Transverse colon (tissue), 4 donors: Measurements from ENCODE around the gene LEKR1. TPM values are rescaled to one million over a fixed set of nuclear protein-coding genes. Genes with fewer than 3 reads are reported as not detected.
"Not testable (repeated sequence)": the region's sequence is repeated elsewhere in the genome, so short reads cannot be mapped to it uniquely, and the experiment has no call there.

Experiments
- DNase-seq: peaks from one replicate; pipeline ENCODE4 v3.0.0-alpha.2; 2019
- H3K27ac ChIP-seq, 4 donors: fragments of 200-600 bp; sonication (generic); 2 replicates each; pipeline ENCODE4 v1.5.1; 2016 to 2018; ENCODE audit warnings: inconsistent platforms in 4 of 4
- H3K27me3 ChIP-seq: fragments of 200-600 bp; sonication (generic); 2 replicates; pipeline ENCODE4 v1.5.1; 2017; ENCODE audit warnings: inconsistent platforms
- H3K36me3 ChIP-seq, 4 donors: fragments of 200-600 bp; sonication (generic); 2 replicates each; pipeline ENCODE4 v1.5.1; 2017 to 2019; ENCODE audit warnings: inconsistent platforms in 4 of 4
- H3K4me1 ChIP-seq, 4 donors: fragments of 200-600 bp; sonication (generic); 2 replicates each; pipeline ENCODE4 v1.5.1; 2017 to 2020; ENCODE audit warnings: inconsistent platforms in 4 of 4
- H3K4me3 ChIP-seq, 4 donors: fragments of 200-600 bp; sonication (generic); 1 replicate in 1 of 4; 2 replicates in 3 of 4; pipeline versions ENCODE4 v1.5.1 to v1.6.1; 2017 to 2019; ENCODE audit warnings: inconsistent platforms in 4 of 4
- H3K9me3 ChIP-seq, 2 donors: fragments of 200-600 bp; sonication (generic); 2 replicates each; pipeline ENCODE4 v1.5.1; 2017 to 2019; ENCODE audit warnings: inconsistent platforms in 2 of 2
- EP300 ChIP-seq: sonication (generic); formaldehyde crosslinking; IDR thresholded peaks from one replicate; pipeline ENCODE4 v1.6.1; 2017; ENCODE audit warnings: antibody characterized with exemption, low read depth
- POLR2A ChIP-seq: fragments of 450-650 bp; IDR thresholded peaks from one replicate; pipeline ENCODE4 v1.6.1; 2016; ENCODE audit warnings: antibody characterized with exemption, mild to moderate bottlenecking, moderate library complexity
- POLR2AphosphoS5 ChIP-seq, 3 donors: sonication (generic); formaldehyde crosslinking; IDR thresholded peaks; one replicate each; pipeline ENCODE4 v1.6.1; 2016; ENCODE audit warnings: antibody characterized with exemption in 3 of 3
- WGBS, 2 donors: methylation state at CpG; one replicate each; pipeline ENCODE4 v1.1.5; 2018; ENCODE audit warnings: low coverage in 1 of 2; 5-methylcytosine and 5-hydroxymethylcytosine counted together
- in situ Hi-C, 4 donors: fragments of 200-750 bp; cut with MboI; loops; one replicate each; pipeline versions ENCODE4 v1.15.0 to v1.15.1; 2017; ENCODE audit warnings: low sequenced_read_pairs in 3 of 4, low pct_ligation_motif_present in 1 of 4, low pct_unique_long_range_greater_than_20kb in 1 of 4
- intact Hi-C: fragments of 100-400 bp; cut with DNase I; formaldehyde crosslinking; loops from one replicate; pipeline ENCODE4 v1.15.1; 2023; ENCODE audit warnings: low total_unique reads
- total RNA-seq, 4 donors: library from RNA; depleted of rRNA; stranded (reverse); fragments of >200 nt; gene quantifications; one replicate each; pipeline ENCODE4 v1.1.0, GENCODE V29; 2016
- TF ChIP-seq, protein P1 (sequence below), 5 experiments: fragments of 200-600 bp in 3 of 5; fragments of 450-650 bp in 2 of 5; sonication (generic) in 3 of 5; IDR thresholded peaks; 1 replicate in 2 of 5; 2 replicates in 3 of 5; pipeline ENCODE4 v1.5.1; 2016 to 2017; ENCODE audit warnings: antibody characterized with exemption in 5 of 5, inconsistent platforms in 3 of 5, mild to moderate bottlenecking in 2 of 5, moderate library complexity in 1 of 5

Gene LEKR1
- total RNA-seq, 4 donors from 2014 or later = 0.40 to 3.3 (median 0.96) TPM; not detected in 1

- H3K27ac ChIP-seq = no peak overlapping the region
- no peaks in the 10 kb centered on the region for H3K4me1 ChIP-seq
- no peak overlapping the region for H3K4me3 ChIP-seq
- in situ Hi-C loops = no loop called here
- DNase-seq = no peak
- intact Hi-C loops = no loop called here
- no peaks in the 10 kb centered on the region for H3K27me3 ChIP-seq
- no peaks in the 10 kb centered on the region for H3K9me3 ChIP-seq
- H3K36me3 ChIP-seq = no peaks in the 10 kb centered on the region
- TF ChIP-seq, protein P1, sequence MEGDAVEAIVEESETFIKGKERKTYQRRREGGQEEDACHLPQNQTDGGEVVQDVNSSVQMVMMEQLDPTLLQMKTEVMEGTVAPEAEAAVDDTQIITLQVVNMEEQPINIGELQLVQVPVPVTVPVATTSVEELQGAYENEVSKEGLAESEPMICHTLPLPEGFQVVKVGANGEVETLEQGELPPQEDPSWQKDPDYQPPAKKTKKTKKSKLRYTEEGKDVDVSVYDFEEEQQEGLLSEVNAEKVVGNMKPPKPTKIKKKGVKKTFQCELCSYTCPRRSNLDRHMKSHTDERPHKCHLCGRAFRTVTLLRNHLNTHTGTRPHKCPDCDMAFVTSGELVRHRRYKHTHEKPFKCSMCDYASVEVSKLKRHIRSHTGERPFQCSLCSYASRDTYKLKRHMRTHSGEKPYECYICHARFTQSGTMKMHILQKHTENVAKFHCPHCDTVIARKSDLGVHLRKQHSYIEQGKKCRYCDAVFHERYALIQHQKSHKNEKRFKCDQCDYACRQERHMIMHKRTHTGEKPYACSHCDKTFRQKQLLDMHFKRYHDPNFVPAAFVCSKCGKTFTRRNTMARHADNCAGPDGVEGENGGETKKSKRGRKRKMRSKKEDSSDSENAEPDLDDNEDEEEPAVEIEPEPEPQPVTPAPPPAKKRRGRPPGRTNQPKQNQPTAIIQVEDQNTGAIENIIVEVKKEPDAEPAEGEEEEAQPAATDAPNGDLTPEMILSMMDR (IDR thresholded peaks at IDR 0.05) = no peak
- no peak for TF ChIP-seq POLR2A
- no peak for TF ChIP-seq POLR2AphosphoS5 (IDR thresholded peaks at IDR 0.05)
- no peak for TF ChIP-seq EP300
- WGBS, 2 donors = 37 to 64% methylated on average over 1 to 2 of the region's 2 CpGs
These were observed 39.6 kb downstream of the LEKR1 start for GRCh38 chr3:156865732-156866131.

DNA sequence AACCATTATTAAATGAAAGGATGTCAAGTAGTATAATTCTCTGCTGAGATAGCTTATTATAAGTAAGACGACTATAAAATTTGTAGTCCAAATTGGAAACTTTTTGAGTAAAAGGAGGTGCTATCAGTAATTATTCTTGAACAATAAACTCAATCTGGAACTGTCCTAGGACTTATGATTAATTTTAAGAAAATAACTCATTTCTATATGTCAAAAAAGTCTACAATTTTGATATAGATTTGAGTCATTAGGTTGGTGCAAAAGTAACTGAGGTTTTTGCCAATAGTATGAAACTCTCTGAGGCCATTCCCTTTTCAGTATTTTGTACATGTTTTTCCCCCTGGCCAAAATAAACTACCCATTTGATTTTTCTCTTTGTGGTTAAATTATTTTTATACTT lies 41.0 kb downstream of the LEKR1 start:
- TF ChIP-seq, protein P1 (IDR thresholded peaks at IDR 0.05) = no peak
- TF ChIP-seq POLR2AphosphoS5 (IDR thresholded peaks at IDR 0.05) = no peak
- TF ChIP-seq POLR2A = no peak
- TF ChIP-seq EP300 = no peak
- 54 to 79% methylated on average over 1 of the region's 1 CpG for WGBS, 2 donors
- intact Hi-C loops (no loop called here), in situ Hi-C loops (no loop called here)
- Histone ChIP-seq H3K27me3 (no peaks in the 10 kb centered on the region), H3K9me3 (peaks cover 0 to 3% of the 10 kb centered on the region in 2 donors), H3K4me1 (no peaks in the 10 kb centered on the region), H3K36me3 (no peaks in the 10 kb centered on the region), H3K27ac (no peak overlapping the region), H3K4me3 (no peak overlapping the region)
- no peak for DNase-seq

DNA sequence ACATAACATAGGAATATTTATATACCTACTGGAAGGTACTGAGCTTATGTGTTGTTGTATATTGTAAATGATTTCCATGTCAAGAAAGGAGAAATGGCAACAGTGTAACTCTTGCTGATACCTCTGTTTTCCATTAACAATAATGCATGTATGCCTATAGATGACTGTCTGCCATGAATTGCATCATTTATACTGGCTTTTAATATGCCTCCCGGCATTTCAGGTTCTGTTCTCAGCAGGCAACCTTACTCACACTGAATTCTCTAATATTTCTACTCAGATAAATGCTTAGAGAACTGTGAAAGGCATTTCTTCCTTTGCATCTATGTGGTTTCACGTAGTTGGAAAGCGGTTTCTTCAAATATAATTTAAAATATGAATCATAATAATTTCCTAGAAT lies 41.8 kb downstream of the LEKR1 start:
- intact Hi-C loops = no loop called here
- H3K27me3 ChIP-seq = no peaks in the 10 kb centered on the region
- in situ Hi-C loops = no loop called here
- peaks cover 1 to 3% of the 10 kb centered on the region in 2 donors for H3K9me3 ChIP-seq
- H3K27ac ChIP-seq = no peak overlapping the region
- no peaks in the 10 kb centered on the region for H3K36me3 ChIP-seq
- no peak for DNase-seq
- TF ChIP-seq, protein P1 (IDR thresholded peaks at IDR 0.05) = no peak
- TF ChIP-seq EP300 (no peak), POLR2A (no peak), POLR2AphosphoS5 (IDR thresholded peaks at IDR 0.05) (no peak)
- H3K4me3 ChIP-seq = no peak overlapping the region
- H3K4me1 ChIP-seq = no peaks in the 10 kb centered on the region
- 83 to 85% methylated on average over 3 of the region's 3 CpGs for WGBS, 2 donors

DNA sequence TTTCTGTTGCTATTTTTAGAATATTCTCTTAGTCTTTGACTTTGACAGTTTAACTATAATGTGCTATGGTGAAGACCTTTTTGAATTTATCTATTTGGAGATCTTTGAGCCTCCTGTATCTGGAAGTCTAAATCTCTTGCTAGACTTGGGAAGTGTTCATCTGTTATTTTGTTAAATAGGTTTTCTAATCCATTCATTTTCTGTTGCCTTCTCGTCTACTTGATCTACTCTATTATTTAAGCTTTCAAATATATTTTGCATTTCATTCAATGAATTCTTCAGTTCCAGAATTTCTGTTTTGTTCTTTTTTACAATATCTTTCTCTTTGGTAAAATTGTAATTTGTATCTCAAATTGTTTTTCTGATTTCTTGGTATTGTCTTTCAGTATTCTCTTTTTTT lies 47.8 kb downstream of the LEKR1 start:
- intact Hi-C loops (no loop called here), in situ Hi-C loops (no loop called here)
- no peaks in the 10 kb centered on the region for H3K36me3 ChIP-seq
- no peak for TF ChIP-seq POLR2A
- no peak for TF ChIP-seq POLR2AphosphoS5 (IDR thresholded peaks at IDR 0.05)
- TF ChIP-seq EP300 = no peak
- TF ChIP-seq, protein P1 (IDR thresholded peaks at IDR 0.05) = no peak
- no peaks in the 10 kb centered on the region for H3K27me3 ChIP-seq
- no peak overlapping the region for H3K27ac ChIP-seq
- 71 to 84% methylated on average over 1 of the region's 1 CpG for WGBS, 2 donors
- H3K4me3 ChIP-seq = no peak overlapping the region
- H3K4me1 ChIP-seq = no peaks in the 10 kb centered on the region
- DNase-seq = no peak
- H3K9me3 ChIP-seq = peaks cover 22 to 25% of the 10 kb centered on the region in 2 donors

DNA sequence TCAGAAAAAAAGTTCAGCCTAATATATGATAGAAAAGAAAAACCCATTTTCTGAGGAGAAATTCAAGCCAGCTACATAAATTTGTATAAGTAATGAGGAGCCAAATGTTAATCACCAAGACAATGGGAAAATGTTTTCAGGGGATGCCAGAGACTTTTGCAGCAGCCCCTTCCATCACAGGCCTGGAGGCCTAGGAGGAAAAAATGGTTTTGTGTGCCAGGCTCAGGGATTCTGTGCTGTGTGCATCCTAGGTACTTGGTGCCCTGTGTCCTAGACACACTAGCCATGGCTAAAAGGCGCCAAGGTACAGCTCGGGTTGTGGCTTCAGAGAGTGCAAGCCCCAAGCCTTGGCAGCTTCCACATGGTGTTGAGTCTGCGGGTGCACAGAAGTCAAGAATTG lies 53.3 kb downstream of the LEKR1 start:
- H3K4me3 ChIP-seq, H3K27ac ChIP-seq, in situ Hi-C loops, DNase-seq, H3K36me3 ChIP-seq, H3K27me3 ChIP-seq, intact Hi-C loops, H3K4me1 ChIP-seq: not testable (repeated sequence)
- peaks cover 17 to 22% of the 10 kb centered on the region in 2 donors for H3K9me3 ChIP-seq
- WGBS, 2 donors = 91% methylated on average over 3 of the region's 3 CpGs; no CpG with 5 or more reads in 1 of the 2 donors
